Upper lobe of right lung (tissue), 1 donor: ENCODE results near the gene ZFP92. TPM values are rescaled to one million over a fixed set of nuclear protein-coding genes. Genes with fewer than 3 reads are reported as not detected.

Experiments used
- ATAC-seq: fragments of 200-7000 bp; cut with Tn5 transposase; one replicate; pipeline ENCODE4 v1.9.1; 2020; ENCODE audit warnings: mild to moderate bottlenecking, moderate library complexity
- DNase-seq: peaks from one replicate; pipeline ENCODE4 v3.0.0-alpha.2; 2020
- H3K27ac ChIP-seq: fragments of 200-600 bp; one replicate; pipeline ENCODE4 v1.8.0; 2022
- H3K27me3 ChIP-seq: fragments of 200-600 bp; one replicate; pipeline ENCODE4 v1.8.0; 2022; ENCODE audit warnings: mild to moderate bottlenecking
- H3K36me3 ChIP-seq: fragments of 200-600 bp; one replicate; pipeline ENCODE4 v1.8.0; 2022
- H3K4me1 ChIP-seq: fragments of 200-600 bp; one replicate; pipeline ENCODE4 v1.8.0; 2022
- H3K4me3 ChIP-seq: fragments of 200-600 bp; one replicate; pipeline ENCODE4 v1.8.0; 2022; ENCODE audit warnings: mild to moderate bottlenecking
- H3K9me3 ChIP-seq: fragments of 200-600 bp; one replicate; pipeline ENCODE4 v1.8.0; 2022
- intact Hi-C: fragments of 100-400 bp; cut with DNase I; formaldehyde crosslinking; loops from one replicate; pipeline ENCODE4 v1.11.0; 2022
- total RNA-seq: library from RNA; stranded (reverse); fragmentation: NEBNext Ultra II Directional; extraction: Animal tissue kit (Norgen Biotek cat#: 25700); gene quantifications from one replicate; pipeline ENCODE4 v1.2.1, GENCODE V29; 2021
- TF ChIP-seq, protein P1 (sequence below): fragments of 200-600 bp; IDR thresholded peaks from one replicate; pipeline ENCODE4 v1.8.0; 2022; ENCODE audit warnings: antibody characterized with exemption
- donor health status: DM: no; HTN: yes; CAD: no; lungs with severe emphysema.

The ZFP92 gene
- total RNA-seq, 1 donor from 2014 or later, result 3.4 TPM

DNA sequence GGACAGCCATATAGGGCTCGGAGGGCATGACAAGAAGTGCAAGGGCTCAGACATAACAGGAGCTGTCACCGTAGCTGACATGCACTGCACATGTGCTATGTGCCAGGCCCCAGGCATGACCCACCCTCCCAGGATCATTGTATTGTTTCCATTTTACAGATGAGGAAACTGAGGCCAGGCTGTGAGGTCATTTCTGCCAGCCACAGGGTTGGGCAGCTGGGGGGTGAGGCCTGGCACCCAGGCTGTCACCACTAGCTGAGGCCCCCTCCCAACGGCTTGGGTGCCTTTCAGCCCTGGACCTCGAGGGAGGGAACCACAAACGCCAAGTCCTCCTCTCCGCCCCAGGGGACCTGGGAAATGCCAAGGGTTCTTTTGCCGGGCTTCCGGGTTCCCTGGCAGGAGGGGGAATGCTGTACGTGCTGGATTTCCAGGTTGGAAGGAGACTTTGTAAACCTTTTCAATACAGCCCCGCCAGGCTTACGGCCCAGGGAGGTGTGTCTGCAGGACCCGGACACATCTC lies 21.9 kb downstream of the ZFP92 start:
- no peak for ATAC-seq
- Histone ChIP-seq H3K36me3 (no peaks in the 10 kb centered on the region), H3K27ac (no peak overlapping the region), H3K27me3 (no peaks in the 10 kb centered on the region), H3K4me3 (no peak overlapping the region), H3K9me3 (no peaks in the 10 kb centered on the region), H3K4me1 (no peaks in the 10 kb centered on the region)
- intact Hi-C loops, result no loop called here
- no peak for DNase-seq
- TF ChIP-seq, protein P1, sequence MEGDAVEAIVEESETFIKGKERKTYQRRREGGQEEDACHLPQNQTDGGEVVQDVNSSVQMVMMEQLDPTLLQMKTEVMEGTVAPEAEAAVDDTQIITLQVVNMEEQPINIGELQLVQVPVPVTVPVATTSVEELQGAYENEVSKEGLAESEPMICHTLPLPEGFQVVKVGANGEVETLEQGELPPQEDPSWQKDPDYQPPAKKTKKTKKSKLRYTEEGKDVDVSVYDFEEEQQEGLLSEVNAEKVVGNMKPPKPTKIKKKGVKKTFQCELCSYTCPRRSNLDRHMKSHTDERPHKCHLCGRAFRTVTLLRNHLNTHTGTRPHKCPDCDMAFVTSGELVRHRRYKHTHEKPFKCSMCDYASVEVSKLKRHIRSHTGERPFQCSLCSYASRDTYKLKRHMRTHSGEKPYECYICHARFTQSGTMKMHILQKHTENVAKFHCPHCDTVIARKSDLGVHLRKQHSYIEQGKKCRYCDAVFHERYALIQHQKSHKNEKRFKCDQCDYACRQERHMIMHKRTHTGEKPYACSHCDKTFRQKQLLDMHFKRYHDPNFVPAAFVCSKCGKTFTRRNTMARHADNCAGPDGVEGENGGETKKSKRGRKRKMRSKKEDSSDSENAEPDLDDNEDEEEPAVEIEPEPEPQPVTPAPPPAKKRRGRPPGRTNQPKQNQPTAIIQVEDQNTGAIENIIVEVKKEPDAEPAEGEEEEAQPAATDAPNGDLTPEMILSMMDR, result no peak

DNA sequence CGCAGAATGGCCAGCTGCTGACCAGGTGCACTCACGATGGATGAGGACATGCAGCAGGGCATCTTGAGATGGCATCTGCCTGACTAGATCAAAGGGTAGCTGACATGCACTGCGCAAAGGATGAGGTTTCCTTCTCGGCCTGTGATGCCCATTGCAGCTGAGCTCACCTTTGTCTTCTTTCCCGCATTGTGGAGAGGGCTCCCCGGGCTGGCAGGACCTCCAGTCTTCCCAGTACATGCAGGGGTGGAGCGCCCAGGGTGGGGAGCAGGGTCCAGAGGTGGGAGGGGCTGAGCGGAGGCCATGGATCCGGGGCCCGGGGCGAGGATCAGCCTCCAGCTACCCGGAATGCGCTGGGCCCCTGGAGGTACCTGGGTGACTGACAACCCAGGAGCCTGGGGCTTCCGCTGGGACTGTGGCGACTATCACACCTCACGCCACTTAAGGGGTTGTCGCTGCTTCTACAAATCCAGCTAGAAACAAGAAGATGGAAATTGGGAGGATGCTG lies 22.6 kb downstream of the ZFP92 start:
- no peaks in the 10 kb centered on the region for H3K27me3 ChIP-seq
- H3K27ac ChIP-seq, result no peak overlapping the region
- no peak overlapping the region for H3K4me3 ChIP-seq
- DNase-seq, result no peak
- TF ChIP-seq, protein P1, result no peak
- intact Hi-C loops, result no loop called here
- H3K9me3 ChIP-seq, result no peaks in the 10 kb centered on the region
- no peak for ATAC-seq
- no peaks in the 10 kb centered on the region for H3K4me1 ChIP-seq
- no peaks in the 10 kb centered on the region for H3K36me3 ChIP-seq

DNA sequence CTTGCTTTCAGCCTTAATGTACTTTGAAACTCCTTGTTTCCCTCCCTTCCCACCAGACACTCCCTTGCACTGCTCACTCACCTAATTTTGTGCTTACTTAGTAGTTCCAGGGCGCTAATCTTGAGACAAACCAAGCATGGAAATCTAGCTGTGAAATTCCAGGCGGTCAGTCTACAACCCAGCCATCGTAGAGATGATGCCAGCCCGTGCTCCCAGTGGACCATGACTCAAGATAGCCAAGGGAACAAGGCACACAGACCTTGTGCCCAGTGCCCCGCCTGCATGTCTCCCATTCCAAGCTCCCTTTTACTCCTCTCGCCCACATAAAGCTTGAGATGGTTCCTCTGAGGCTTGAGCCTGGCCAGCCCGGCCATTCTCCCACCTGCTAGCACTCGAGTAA lies 23.5 kb downstream of the ZFP92 start:
- H3K9me3 ChIP-seq, result no peaks in the 10 kb centered on the region
- no peaks in the 10 kb centered on the region for H3K4me1 ChIP-seq
- H3K4me3 ChIP-seq, result no peak overlapping the region
- no peaks in the 10 kb centered on the region for H3K27me3 ChIP-seq
- no peaks in the 10 kb centered on the region for H3K36me3 ChIP-seq
- TF ChIP-seq, protein P1, result no peak
- DNase-seq (no peak), ATAC-seq (no peak)
- H3K27ac ChIP-seq, result no peak overlapping the region
- intact Hi-C loops, result no loop called here

DNA sequence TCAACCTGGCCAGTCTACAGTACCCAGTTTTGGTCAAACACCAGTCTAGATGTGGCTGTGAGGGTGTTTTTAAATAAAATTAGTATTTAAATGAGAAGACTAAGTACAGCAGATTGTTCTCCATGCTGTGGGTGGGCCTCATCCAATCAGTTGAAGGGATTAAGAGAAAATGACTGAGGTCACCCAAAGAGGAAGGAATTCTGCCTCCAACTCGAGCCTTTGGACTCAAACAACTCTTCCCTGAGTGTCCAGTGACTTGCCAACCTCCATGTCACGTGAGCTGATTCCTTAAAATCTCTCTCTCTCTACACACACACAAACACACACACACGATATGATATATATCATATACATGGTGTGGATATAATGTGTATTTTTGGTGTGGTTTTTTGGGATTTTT lies 24.6 kb downstream of the ZFP92 start:
- DNase-seq (no peak), ATAC-seq (no peak)
- no peak overlapping the region for H3K4me3 ChIP-seq
- H3K27me3 ChIP-seq, result no peaks in the 10 kb centered on the region
- H3K9me3 ChIP-seq, result no peaks in the 10 kb centered on the region
- H3K4me1 ChIP-seq, result no peaks in the 10 kb centered on the region
- H3K36me3 ChIP-seq, result no peaks in the 10 kb centered on the region
- no peak overlapping the region for H3K27ac ChIP-seq
- TF ChIP-seq, protein P1, result no peak
- intact Hi-C loops, result no loop called here

DNA sequence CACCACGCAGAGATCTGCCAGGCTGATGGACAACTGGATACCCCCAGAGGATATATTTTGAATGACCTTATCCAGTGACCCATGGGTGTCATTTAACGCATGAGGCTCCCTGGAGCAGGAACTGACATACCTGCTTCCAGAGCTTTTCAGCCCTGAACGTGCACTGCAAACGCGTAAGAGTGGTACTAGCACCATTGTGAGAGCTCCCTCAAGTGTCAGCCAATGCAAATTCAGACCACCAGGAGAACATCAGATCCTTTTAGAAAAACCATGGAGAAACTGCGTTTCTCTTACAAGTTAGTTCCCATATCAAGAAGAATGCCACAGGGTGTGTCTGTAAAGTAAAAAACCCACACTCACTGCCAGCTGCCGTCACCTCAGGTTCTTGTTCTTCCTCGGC lies 27.3 kb downstream of the ZFP92 start:
- no peaks in the 10 kb centered on the region for H3K27me3 ChIP-seq
- no peaks in the 10 kb centered on the region for H3K4me1 ChIP-seq
- DNase-seq (no peak), ATAC-seq (peak; percentile 40)
- intact Hi-C loops, result no loop called here
- no peaks in the 10 kb centered on the region for H3K9me3 ChIP-seq
- no peak overlapping the region for H3K4me3 ChIP-seq
- H3K27ac ChIP-seq, result no peak overlapping the region
- TF ChIP-seq, protein P1, result peak; percentile 17
- H3K36me3 ChIP-seq, result no peaks in the 10 kb centered on the region

DNA sequence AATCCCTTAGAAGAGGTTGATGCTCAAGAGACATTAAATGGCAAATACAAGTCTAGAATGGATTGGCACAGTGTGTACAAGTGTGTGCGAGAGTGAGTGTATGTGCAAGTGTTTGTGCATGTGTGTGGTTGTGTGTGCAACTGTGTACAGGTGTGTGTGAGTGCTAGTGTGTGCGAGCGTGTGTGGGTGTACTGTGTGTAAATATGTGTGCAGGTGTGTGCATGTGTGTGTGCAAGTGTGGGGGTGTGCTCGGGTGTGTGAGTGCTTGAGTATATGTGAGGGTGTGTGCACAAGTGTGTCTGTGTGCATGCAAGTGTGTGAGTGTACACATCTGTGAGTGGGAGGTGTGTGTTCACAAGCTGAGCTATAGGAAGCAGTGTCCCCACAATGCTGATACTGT lies 28.7 kb downstream of the ZFP92 start:
- intact Hi-C loops, result no loop called here
- Histone ChIP-seq H3K36me3 (no peaks in the 10 kb centered on the region), H3K27me3 (no peaks in the 10 kb centered on the region), H3K27ac (no peak overlapping the region), H3K4me1 (no peaks in the 10 kb centered on the region), H3K4me3 (no peak overlapping the region), H3K9me3 (no peaks in the 10 kb centered on the region)
- TF ChIP-seq, protein P1, result no peak
- DNase-seq (no peak), ATAC-seq (no peak)
